Measurements from ENCODE around the gene TMX3. TPM values are rescaled to one million over a fixed set of nuclear protein-coding genes. Genes with fewer than 3 reads are reported as not detected.

Gene TMX3
- total RNA-seq, 1 experiment from 2014 or later, result 37.4 TPM

DNA sequence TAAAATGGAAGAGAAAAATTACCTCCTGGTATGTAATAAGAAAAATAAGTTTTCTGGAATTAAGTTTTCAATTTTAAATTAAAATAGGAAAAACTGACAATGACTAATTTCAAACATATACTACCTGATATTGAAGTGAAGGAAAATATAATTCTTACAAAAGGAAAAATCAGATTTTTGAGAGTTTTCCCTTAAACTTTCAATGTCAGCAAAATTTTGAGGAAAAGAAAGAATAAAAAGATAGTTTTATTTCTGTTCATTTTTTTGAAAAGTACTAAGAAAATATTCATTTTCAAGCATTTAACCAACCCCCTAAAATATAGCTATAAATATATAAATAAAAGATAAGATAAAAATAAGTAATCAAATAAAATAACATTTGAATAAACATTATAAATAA, 87.1 kb downstream of the TMX3 start:
- H3K27ac ChIP-seq (ENCODE audit: low read length), result no peak overlapping the region
- no peaks in the 10 kb centered on the region for H3K36me3 ChIP-seq (ENCODE audit: control insufficient read depth, insufficient read depth, low read length)
- in situ Hi-C loops (cut with HindIII; ENCODE audit: low pct_unique_long_range_greater_than_20kb, low sequenced_read_pairs), result no loop called here
- BruUV-seq (replicated peaks), result no TSS peak
- H3K9me3 ChIP-seq (ENCODE audit: control insufficient read depth, insufficient read depth, low read depth, low read length), result no peaks in the 10 kb centered on the region
- no peaks in the 10 kb centered on the region for H3K27me3 ChIP-seq (ENCODE audit: control insufficient read depth, insufficient read depth, low read length)
- no peak overlapping the region for H3K4me3 ChIP-seq (ENCODE audit: low read depth in 2 of 2, low read length in 2 of 2)
- no peak for DNase-seq (ENCODE audit: low read depth, low spot score)
- intact Hi-C loops (cut with micrococcal nuclease; ENCODE audit: unreplicated experiment), result no loop called here
- TF ChIP-seq, protein P1, sequence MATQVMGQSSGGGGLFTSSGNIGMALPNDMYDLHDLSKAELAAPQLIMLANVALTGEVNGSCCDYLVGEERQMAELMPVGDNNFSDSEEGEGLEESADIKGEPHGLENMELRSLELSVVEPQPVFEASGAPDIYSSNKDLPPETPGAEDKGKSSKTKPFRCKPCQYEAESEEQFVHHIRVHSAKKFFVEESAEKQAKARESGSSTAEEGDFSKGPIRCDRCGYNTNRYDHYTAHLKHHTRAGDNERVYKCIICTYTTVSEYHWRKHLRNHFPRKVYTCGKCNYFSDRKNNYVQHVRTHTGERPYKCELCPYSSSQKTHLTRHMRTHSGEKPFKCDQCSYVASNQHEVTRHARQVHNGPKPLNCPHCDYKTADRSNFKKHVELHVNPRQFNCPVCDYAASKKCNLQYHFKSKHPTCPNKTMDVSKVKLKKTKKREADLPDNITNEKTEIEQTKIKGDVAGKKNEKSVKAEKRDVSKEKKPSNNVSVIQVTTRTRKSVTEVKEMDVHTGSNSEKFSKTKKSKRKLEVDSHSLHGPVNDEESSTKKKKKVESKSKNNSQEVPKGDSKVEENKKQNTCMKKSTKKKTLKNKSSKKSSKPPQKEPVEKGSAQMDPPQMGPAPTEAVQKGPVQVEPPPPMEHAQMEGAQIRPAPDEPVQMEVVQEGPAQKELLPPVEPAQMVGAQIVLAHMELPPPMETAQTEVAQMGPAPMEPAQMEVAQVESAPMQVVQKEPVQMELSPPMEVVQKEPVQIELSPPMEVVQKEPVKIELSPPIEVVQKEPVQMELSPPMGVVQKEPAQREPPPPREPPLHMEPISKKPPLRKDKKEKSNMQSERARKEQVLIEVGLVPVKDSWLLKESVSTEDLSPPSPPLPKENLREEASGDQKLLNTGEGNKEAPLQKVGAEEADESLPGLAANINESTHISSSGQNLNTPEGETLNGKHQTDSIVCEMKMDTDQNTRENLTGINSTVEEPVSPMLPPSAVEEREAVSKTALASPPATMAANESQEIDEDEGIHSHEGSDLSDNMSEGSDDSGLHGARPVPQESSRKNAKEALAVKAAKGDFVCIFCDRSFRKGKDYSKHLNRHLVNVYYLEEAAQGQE (IDR thresholded peaks at IDR 0.05; ENCODE audit: insufficient read depth in 1 of 2, low read depth in 2 of 2, low read length in 1 of 2), result no peak
- TF ChIP-seq, protein P2, sequence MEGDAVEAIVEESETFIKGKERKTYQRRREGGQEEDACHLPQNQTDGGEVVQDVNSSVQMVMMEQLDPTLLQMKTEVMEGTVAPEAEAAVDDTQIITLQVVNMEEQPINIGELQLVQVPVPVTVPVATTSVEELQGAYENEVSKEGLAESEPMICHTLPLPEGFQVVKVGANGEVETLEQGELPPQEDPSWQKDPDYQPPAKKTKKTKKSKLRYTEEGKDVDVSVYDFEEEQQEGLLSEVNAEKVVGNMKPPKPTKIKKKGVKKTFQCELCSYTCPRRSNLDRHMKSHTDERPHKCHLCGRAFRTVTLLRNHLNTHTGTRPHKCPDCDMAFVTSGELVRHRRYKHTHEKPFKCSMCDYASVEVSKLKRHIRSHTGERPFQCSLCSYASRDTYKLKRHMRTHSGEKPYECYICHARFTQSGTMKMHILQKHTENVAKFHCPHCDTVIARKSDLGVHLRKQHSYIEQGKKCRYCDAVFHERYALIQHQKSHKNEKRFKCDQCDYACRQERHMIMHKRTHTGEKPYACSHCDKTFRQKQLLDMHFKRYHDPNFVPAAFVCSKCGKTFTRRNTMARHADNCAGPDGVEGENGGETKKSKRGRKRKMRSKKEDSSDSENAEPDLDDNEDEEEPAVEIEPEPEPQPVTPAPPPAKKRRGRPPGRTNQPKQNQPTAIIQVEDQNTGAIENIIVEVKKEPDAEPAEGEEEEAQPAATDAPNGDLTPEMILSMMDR (IDR thresholded peaks at IDR 0.05), result no peak
- no peak for TF ChIP-seq POLR2AphosphoS5 (IDR thresholded peaks at IDR 0.05; ENCODE audit: low read depth, low read length)
- no peak for TF ChIP-seq SIN3A (IDR thresholded peaks at IDR 0.05; ENCODE audit: borderline replicate concordance, insufficient read depth, low read depth, low read length)
- no peak for TF ChIP-seq TCF7L2 (IDR thresholded peaks at IDR 0.05; ENCODE audit: low read depth, low read length)
- no peaks in the 10 kb centered on the region for H3K4me1 ChIP-seq (ENCODE audit: control insufficient read depth, insufficient read depth, low read length)
- ChIA-PET POLR2A (no interaction called here), CTCF (no interaction called here)
- ATAC-seq, result no peak

Other genes starting within 250 kb of the TMX3 start
- gene CCDC102B, start 83.0 kb upstream of the TMX3 start, total RNA-seq (2021; ENCODE audit: unreplicated experiment), result 0.92 TPM

Measured in Panc1 (cell line).